Common myeloid progenitor, CD34-positive (primary cell): ENCODE data around the gene UVSSA.
A peak's percentile ranks its signal among the peaks of the same experiment; 100 is the strongest.

ENCODE experiments used
- CTCF ChIA-PET: fragments of 350-600 bp; sonication (Branson Sonifier 250); formaldehyde crosslinking; loops from one replicate; lab custom pipeline; 2021; ENCODE audit warnings: antibody characterized with exemption; lab: Charles Lee
- POLR2A ChIA-PET: fragments of 350-600 bp; sonication (Branson Sonifier 250); formaldehyde crosslinking; loops from one replicate; lab custom pipeline; 2021; ENCODE audit warnings: antibody characterized with exemption; lab: Charles Lee
- DNase-seq, 3 donors: peaks; one replicate each; pipeline versions ENCODE4 v3.0.0 to v3.0.0-alpha.2; 2013
- H3K27ac ChIP-seq, 2 experiments: 1 replicate in 1 of 2; 2 replicates in 1 of 2; pipeline ENCODE4 v1.7.0; 2013; ENCODE audit warnings: inconsistent platforms in 2 of 2, low read length in 2 of 2, mild to moderate bottlenecking in 2 of 2, low read depth in 1 of 2, moderate library complexity in 1 of 2; ENCODE audit not compliant: severe bottlenecking in 2 of 2, insufficient read depth in 1 of 2, poor library complexity in 1 of 2
- H3K27me3 ChIP-seq, 5 experiments: replicated peaks in 2 of 5; 1 replicate in 3 of 5; 2 replicates in 2 of 5; pipeline versions ENCODE4 v1.6.1 to v1.7.0; 2013; ENCODE audit warnings: low read length in 4 of 5, mild to moderate bottlenecking in 2 of 5, moderate library complexity in 2 of 5, inconsistent platforms in 1 of 5; ENCODE audit not compliant: insufficient read depth in 5 of 5, control insufficient read depth in 4 of 5
- H3K36me3 ChIP-seq, 4 experiments: 1 replicate in 2 of 4; 2 replicates in 2 of 4; pipeline versions ENCODE4 v1.6.1 to v1.7.0; 2013; ENCODE audit warnings: low read length in 3 of 4, control low read depth in 1 of 4, mild to moderate bottlenecking in 1 of 4; ENCODE audit not compliant: control insufficient read depth in 4 of 4, insufficient read depth in 4 of 4
- H3K4me1 ChIP-seq, 4 experiments: 1 replicate in 3 of 4; 2 replicates in 1 of 4; pipeline versions ENCODE4 v1.6.1 to v1.7.1; 2013; ENCODE audit warnings: low read length in 3 of 4, mild to moderate bottlenecking in 3 of 4, control low read depth in 1 of 4, inconsistent platforms in 1 of 4, moderate library complexity in 1 of 4; ENCODE audit not compliant: control insufficient read depth in 4 of 4, insufficient read depth in 4 of 4; ENCODE audit errors: control extremely low read depth in 1 of 4
- H3K4me3 ChIP-seq, 7 experiments: 1 replicate in 4 of 7; 2 replicates in 3 of 7; pipeline versions ENCODE4 v1.5.1 to v1.7.0; 2013; ENCODE audit warnings: mild to moderate bottlenecking in 7 of 7, low read length in 6 of 7, moderate library complexity in 6 of 7, inconsistent platforms in 2 of 7, low read depth in 2 of 7, control low read depth in 1 of 7; ENCODE audit not compliant: insufficient read depth in 4 of 7, control insufficient read depth in 1 of 7; ENCODE audit errors: extremely low read depth in 1 of 7
- H3K9me3 ChIP-seq, 5 experiments: 1 replicate in 4 of 5; 2 replicates in 1 of 5; pipeline versions ENCODE4 v1.6.1 to v1.7.1; 2013; ENCODE audit warnings: low read length in 4 of 5, mild to moderate bottlenecking in 2 of 5, inconsistent platforms in 1 of 5, low read depth in 1 of 5, moderate library complexity in 1 of 5; ENCODE audit not compliant: control insufficient read depth in 4 of 5, insufficient read depth in 2 of 5; ENCODE audit errors: control extremely low read depth in 1 of 5
- WGBS: methylation state at CpG from one replicate; pipeline ENCODE4 v1.1.5; 2013; ENCODE audit not compliant: insufficient coverage; 5-methylcytosine and 5-hydroxymethylcytosine counted together

Gene UVSSA

GRCh38 chr4:1401409-1402020 lies 54.5 kb downstream of the UVSSA start:
- no peak for DNase-seq
- H3K4me3 ChIP-seq, result no peak overlapping the region
- no peak overlapping the region for H3K27ac ChIP-seq
- H3K27me3 ChIP-seq, result peaks cover 0 to 72% (median 19%) of the 10 kb centered on the region in 5 experiments
- 36% methylated on average over 17 of the region's 18 CpGs for WGBS
- ChIA-PET CTCF (interaction anchor here (1.6 kb wide), 1 partner anchor 12 kb away, joined by 3 read pairs; no protein-coding TSS in a partner anchor), POLR2A (no interaction called here)
- no peaks in the 10 kb centered on the region for H3K36me3 ChIP-seq
- H3K9me3 ChIP-seq, result peaks cover 0 to 30% (median 20%) of the 10 kb centered on the region in 5 experiments
- H3K4me1 ChIP-seq, result peaks cover 0 to 28% (median 9%) of the 10 kb centered on the region in 4 experiments

- POLR2A ChIA-PET, result no interaction called here
- H3K27me3 ChIP-seq, result peaks cover 0 to 78% (median 19%) of the 10 kb centered on the region in 5 experiments
These were observed 55.1 kb downstream of the UVSSA start for GRCh38 chr4:1402021-1402515.

GRCh38 chr4:1402516-1403091 lies 55.6 kb downstream of the UVSSA start:
- CTCF ChIA-PET, result no interaction called here
- peak in 2 of 3 donors; percentile 32 to 39 for DNase-seq
- WGBS, result 4% methylated on average over 66 of the region's 69 CpGs
- no peak overlapping the region for H3K4me3 ChIP-seq
- no peak overlapping the region for H3K27ac ChIP-seq
- H3K36me3 ChIP-seq, result no peaks in the 10 kb centered on the region
- H3K27me3 ChIP-seq, result peaks cover 0 to 83% (median 24%) of the 10 kb centered on the region in 5 experiments
- POLR2A ChIA-PET, result no interaction called here
- H3K9me3 ChIP-seq, result peaks cover 0 to 19% (median 10%) of the 10 kb centered on the region in 5 experiments
- H3K4me1 ChIP-seq, result peaks cover 0 to 32% (median 9%) of the 10 kb centered on the region in 4 experiments

More at GRCh38 chr4:1402021-1402515, 55.1 kb downstream of the UVSSA start:
- no peak for DNase-seq
- CTCF ChIA-PET, result interaction anchor here (1.6 kb wide), 1 partner anchor 13 kb away, joined by 3 read pairs; no protein-coding TSS in a partner anchor
- Histone ChIP-seq H3K27ac (no peak overlapping the region), H3K9me3 (peaks cover 0 to 24% (median 15%) of the 10 kb centered on the region in 5 experiments), H3K4me3 (no peak overlapping the region), H3K4me1 (peaks cover 0 to 32% (median 9%) of the 10 kb centered on the region in 4 experiments), H3K36me3 (no peaks in the 10 kb centered on the region)
- WGBS, result 14% methylated on average over 21 of the region's 24 CpGs

- ChIA-PET POLR2A (no interaction called here), CTCF (no interaction called here)
- Histone ChIP-seq H3K4me1 (peaks cover 0 to 34% (median 9%) of the 10 kb centered on the region in 4 experiments), H3K36me3 (no peaks in the 10 kb centered on the region), H3K4me3 (no peak overlapping the region), H3K9me3 (peaks cover 0 to 19% (median 10%) of the 10 kb centered on the region in 5 experiments), H3K27me3 (peaks cover 0 to 88% (median 25%) of the 10 kb centered on the region in 5 experiments), H3K27ac (no peak overlapping the region)
- DNase-seq, result no peak
- WGBS, result 6% methylated on average over 58 of the region's 58 CpGs
These were observed 56.2 kb downstream of the UVSSA start for GRCh38 chr4:1403177-1403583.

GRCh38 chr4:1403591-1404572 lies 56.9 kb downstream of the UVSSA start:
- peak in 2 of 3 donors; percentile 27 to 37 for DNase-seq
- CTCF ChIA-PET, result no interaction called here
- Histone ChIP-seq H3K36me3 (no peaks in the 10 kb centered on the region), H3K9me3 (peaks cover 0 to 20% (median 6%) of the 10 kb centered on the region in 5 experiments), H3K27ac (no peak overlapping the region), H3K4me1 (peaks cover 0 to 34% (median 9%) of the 10 kb centered on the region in 4 experiments), H3K27me3 (peaks cover 0 to 95% (median 31%) of the 10 kb centered on the region in 5 experiments), H3K4me3 (peak overlapping the region in 1 of 7 experiments; percentile 4)
- 7% methylated on average over 70 of the region's 107 CpGs for WGBS
- POLR2A ChIA-PET, result no interaction called here

GRCh38 chr4:1404573-1405253 lies 57.7 kb downstream of the UVSSA start:
- Histone ChIP-seq H3K36me3 (no peaks in the 10 kb centered on the region), H3K4me3 (no peak overlapping the region), H3K27ac (no peak overlapping the region), H3K4me1 (peaks cover 0 to 34% (median 9%) of the 10 kb centered on the region in 4 experiments), H3K27me3 (peaks cover 0 to 99% (median 37%) of the 10 kb centered on the region in 5 experiments), H3K9me3 (peaks cover 0 to 19% (median 2%) of the 10 kb centered on the region in 5 experiments)
- POLR2A ChIA-PET, result no interaction called here
- CTCF ChIA-PET, result no interaction called here
- WGBS, result 9% methylated on average over 38 of the region's 54 CpGs
- DNase-seq, result no peak
